RWPE2 (cell line): ENCODE data around the gene RGS9.
A peak's percentile ranks its signal among the peaks of the same experiment; 100 is the strongest.
"Not testable (repeated sequence)": the region's sequence is repeated elsewhere in the genome, so short reads cannot be mapped to it uniquely, and the experiment has no call there.

ENCODE experiments used
- ATAC-seq: fragments of 200-7000 bp; cut with Tn5 transposase; 3 replicates; pipeline ENCODE4 v1.9.1; 2021; ENCODE audit warnings: low read depth
- DNase-seq: peaks from one replicate; pipeline ENCODE4 v3.0.0-alpha.2; 2020; ENCODE audit warnings: low spot score
- H3K27ac ChIP-seq: fragments of 450-650 bp; 2 replicates; pipeline ENCODE4 v1.5.1; 2017; ENCODE audit warnings: mild to moderate bottlenecking; ENCODE audit not compliant: poor library complexity, severe bottlenecking
- H3K27me3 ChIP-seq: fragments of 250-450 bp; sonication (Bioruptor Pico); 2 replicates; pipeline ENCODE4 v1.5.1; 2021; ENCODE audit warnings: mild to moderate bottlenecking, moderate library complexity; ENCODE audit not compliant: insufficient read depth, poor library complexity, severe bottlenecking
- H3K36me3 ChIP-seq: fragments of 250-450 bp; sonication (Bioruptor Pico); 2 replicates; pipeline ENCODE4 v1.5.1; 2020; ENCODE audit warnings: low read depth, mild to moderate bottlenecking, moderate library complexity
- H3K4me1 ChIP-seq: fragments of 250-450 bp; sonication (Bioruptor Pico); 2 replicates; pipeline ENCODE4 v1.5.1; 2021; ENCODE audit warnings: mild to moderate bottlenecking, moderate library complexity; ENCODE audit not compliant: insufficient read depth, poor library complexity, severe bottlenecking
- H3K4me3 ChIP-seq: fragments of 250-450 bp; sonication (Bioruptor Pico); 2 replicates; pipeline ENCODE4 v1.5.1; 2021; ENCODE audit warnings: mild to moderate bottlenecking, moderate library complexity; ENCODE audit not compliant: severe bottlenecking
- H3K9me3 ChIP-seq: fragments of 250-450 bp; sonication (Bioruptor Pico); 2 replicates; pipeline ENCODE4 v1.5.1; 2021; ENCODE audit warnings: mild to moderate bottlenecking, moderate library complexity; ENCODE audit not compliant: severe bottlenecking
- CTCF ChIP-seq: fragments of 450-650 bp; IDR thresholded peaks from one replicate; pipeline ENCODE4 v1.5.1; 2017; ENCODE audit warnings: mild to moderate bottlenecking, moderate library complexity; ENCODE audit not compliant: poor library complexity, severe bottlenecking

RGS9 gene

GRCh38 chr17:65205655-65206054 lies 68.5 kb downstream of the RGS9 start:
- no peak overlapping the region for H3K27ac ChIP-seq
- no peaks in the 10 kb centered on the region for H3K36me3 ChIP-seq
- H3K9me3 ChIP-seq, result no peaks in the 10 kb centered on the region
- peaks cover 8% of the 10 kb centered on the region for H3K4me1 ChIP-seq
- DNase-seq (no peak), ATAC-seq (no peak)
- no peak for TF ChIP-seq CTCF
- no peaks in the 10 kb centered on the region for H3K27me3 ChIP-seq
- no peak overlapping the region for H3K4me3 ChIP-seq

GRCh38 chr17:65207448-65207847 lies 70.3 kb downstream of the RGS9 start:
- not testable (repeated sequence) for H3K27me3 ChIP-seq, H3K9me3 ChIP-seq, H3K36me3 ChIP-seq, DNase-seq, H3K4me1 ChIP-seq, H3K27ac ChIP-seq, H3K4me3 ChIP-seq
- peak; percentile 98 for ATAC-seq

- no peaks in the 10 kb centered on the region for H3K9me3 ChIP-seq
- no peak for DNase-seq
- no peaks in the 10 kb centered on the region for H3K36me3 ChIP-seq
- H3K4me1 ChIP-seq, result no peaks in the 10 kb centered on the region
- H3K4me3 ChIP-seq, result no peak overlapping the region
- no peak for TF ChIP-seq CTCF
- H3K27me3 ChIP-seq, result no peaks in the 10 kb centered on the region
- H3K27ac ChIP-seq, result no peak overlapping the region
- ATAC-seq, result no peak
These were observed 71.5 kb downstream of the RGS9 start for GRCh38 chr17:65208717-65209116.

- no peak for TF ChIP-seq CTCF
- H3K36me3 ChIP-seq, result no peaks in the 10 kb centered on the region
- H3K4me3 ChIP-seq, result no peak overlapping the region
- H3K9me3 ChIP-seq, result no peaks in the 10 kb centered on the region
- ATAC-seq (no peak), DNase-seq (no peak)
- no peak overlapping the region for H3K27ac ChIP-seq
- H3K4me1 ChIP-seq, result no peaks in the 10 kb centered on the region
- H3K27me3 ChIP-seq, result peaks cover 6% of the 10 kb centered on the region
These were observed 81.1 kb downstream of the RGS9 start for GRCh38 chr17:65218261-65218660.

GRCh38 chr17:65219124-65219523 lies 82.0 kb downstream of the RGS9 start:
- Histone ChIP-seq H3K9me3 (no peaks in the 10 kb centered on the region), H3K4me1 (no peaks in the 10 kb centered on the region), H3K4me3 (no peak overlapping the region), H3K36me3 (no peaks in the 10 kb centered on the region), H3K27ac (no peak overlapping the region), H3K27me3 (peaks cover 6% of the 10 kb centered on the region)
- no peak for DNase-seq
- TF ChIP-seq CTCF, result peak; percentile 9
- no peak for ATAC-seq

GRCh38 chr17:65219707-65220106 lies 82.5 kb downstream of the RGS9 start:
- no peak for TF ChIP-seq CTCF
- DNase-seq, result no peak

More at GRCh38 chr17:65219707-65220106, 82.5 kb downstream of the RGS9 start:
- Histone ChIP-seq H3K4me1 (no peaks in the 10 kb centered on the region), H3K27me3 (peaks cover 6% of the 10 kb centered on the region), H3K9me3 (no peaks in the 10 kb centered on the region), H3K36me3 (no peaks in the 10 kb centered on the region), H3K27ac (no peak overlapping the region), H3K4me3 (no peak overlapping the region)
- ATAC-seq, result no peak
